Gastroesophageal sphincter (tissue), 3 donors: ENCODE results near the gene NCR3LG1.

Experiments used
- POLR2A ChIP-seq, 2 donors: fragments of 450-650 bp; IDR thresholded peaks; one replicate each; pipeline ENCODE4 v1.6.1; 2017; ENCODE audit warnings: antibody characterized with exemption in 2 of 2, mild to moderate bottlenecking in 2 of 2, moderate library complexity in 1 of 2
- POLR2AphosphoS5 ChIP-seq: sonication (generic); formaldehyde crosslinking; IDR thresholded peaks from one replicate; pipeline ENCODE4 v1.6.1; 2017; ENCODE audit warnings: antibody characterized with exemption
- TF ChIP-seq, protein P1 (sequence below), 4 experiments: fragments of 200-600 bp in 2 of 4; fragments of 450-650 bp in 2 of 4; sonication (generic) in 1 of 4; IDR thresholded peaks; one replicate each; pipeline ENCODE4 v1.5.1; 2017 to 2019; ENCODE audit warnings: antibody characterized with exemption in 4 of 4, mild to moderate bottlenecking in 2 of 4, moderate library complexity in 2 of 4

DNA sequence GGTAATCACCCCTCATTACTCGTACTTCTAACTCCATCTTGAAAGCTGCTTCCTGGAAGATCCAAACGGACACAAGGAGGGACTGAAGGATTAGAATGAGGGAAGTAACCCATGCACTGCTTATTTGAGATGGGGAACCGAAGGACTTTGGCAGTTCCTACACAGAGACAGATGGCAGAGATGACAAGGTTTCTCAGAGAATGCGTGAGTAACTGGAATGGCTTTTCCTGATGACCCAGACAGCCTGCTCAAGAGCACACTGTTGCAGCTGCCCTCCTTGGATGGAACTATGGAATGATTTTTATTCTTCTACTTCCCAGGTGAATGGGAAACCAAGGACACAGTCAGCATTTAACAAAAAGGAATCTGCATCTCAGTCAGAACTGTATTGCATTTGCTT is 29.6 kb downstream of the NCR3LG1 start:
- TF ChIP-seq, protein P1, sequence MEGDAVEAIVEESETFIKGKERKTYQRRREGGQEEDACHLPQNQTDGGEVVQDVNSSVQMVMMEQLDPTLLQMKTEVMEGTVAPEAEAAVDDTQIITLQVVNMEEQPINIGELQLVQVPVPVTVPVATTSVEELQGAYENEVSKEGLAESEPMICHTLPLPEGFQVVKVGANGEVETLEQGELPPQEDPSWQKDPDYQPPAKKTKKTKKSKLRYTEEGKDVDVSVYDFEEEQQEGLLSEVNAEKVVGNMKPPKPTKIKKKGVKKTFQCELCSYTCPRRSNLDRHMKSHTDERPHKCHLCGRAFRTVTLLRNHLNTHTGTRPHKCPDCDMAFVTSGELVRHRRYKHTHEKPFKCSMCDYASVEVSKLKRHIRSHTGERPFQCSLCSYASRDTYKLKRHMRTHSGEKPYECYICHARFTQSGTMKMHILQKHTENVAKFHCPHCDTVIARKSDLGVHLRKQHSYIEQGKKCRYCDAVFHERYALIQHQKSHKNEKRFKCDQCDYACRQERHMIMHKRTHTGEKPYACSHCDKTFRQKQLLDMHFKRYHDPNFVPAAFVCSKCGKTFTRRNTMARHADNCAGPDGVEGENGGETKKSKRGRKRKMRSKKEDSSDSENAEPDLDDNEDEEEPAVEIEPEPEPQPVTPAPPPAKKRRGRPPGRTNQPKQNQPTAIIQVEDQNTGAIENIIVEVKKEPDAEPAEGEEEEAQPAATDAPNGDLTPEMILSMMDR (IDR thresholded peaks at IDR 0.05), result no peak
- TF ChIP-seq POLR2AphosphoS5, result no peak
- no peak for TF ChIP-seq POLR2A (IDR thresholded peaks at IDR 0.05)
